Measurements from ENCODE around the gene FCN1. TPM values are rescaled to one million over a fixed set of nuclear protein-coding genes. Genes with fewer than 3 reads are reported as not detected.

FCN1 gene
- total RNA-seq, 1 donor = not detected

DNA sequence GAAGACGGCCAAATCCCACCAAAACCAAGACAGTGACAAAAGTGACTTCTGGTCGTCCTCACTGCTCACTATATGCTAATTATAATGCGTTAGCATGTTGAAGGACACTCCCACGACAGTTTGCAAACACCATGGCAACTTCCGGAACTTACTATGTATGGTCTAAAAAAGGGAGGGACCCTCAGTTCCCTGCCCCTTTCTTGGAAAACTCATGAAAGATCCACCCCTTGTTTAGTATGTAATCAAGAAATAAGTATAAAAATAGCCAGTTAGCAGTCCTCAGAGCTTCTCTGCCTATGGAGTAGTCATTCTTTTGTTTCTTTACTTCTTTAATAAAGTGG lies 27.6 kb downstream of the FCN1 start:
- Histone ChIP-seq H2AFZ (ENCODE audit: low read length) (no peak overlapping the region), H3K4me2 (ENCODE audit: insufficient read depth, low read length) (no peak overlapping the region), H3K27ac (ENCODE audit: low read depth, low read length) (no peak overlapping the region), H3K4me1 (ENCODE audit: insufficient read depth, low read length) (no peaks in the 10 kb centered on the region), H3K4me3 (ENCODE audit: insufficient read depth, low read length) (no peak overlapping the region), H3K9me3 (ENCODE audit: low read depth, low read length) (no peaks in the 10 kb centered on the region), H3K27me3 (ENCODE audit: insufficient read depth, low read length) (peaks cover 4% of the 10 kb centered on the region), H3K79me2 (ENCODE audit: insufficient read depth, low read length) (no peaks in the 10 kb centered on the region), H4K20me1 (ENCODE audit: insufficient read depth, low read length) (no peaks in the 10 kb centered on the region), H3K36me3 (ENCODE audit: insufficient read depth, low read length) (no peaks in the 10 kb centered on the region)
- TF ChIP-seq, protein P1, sequence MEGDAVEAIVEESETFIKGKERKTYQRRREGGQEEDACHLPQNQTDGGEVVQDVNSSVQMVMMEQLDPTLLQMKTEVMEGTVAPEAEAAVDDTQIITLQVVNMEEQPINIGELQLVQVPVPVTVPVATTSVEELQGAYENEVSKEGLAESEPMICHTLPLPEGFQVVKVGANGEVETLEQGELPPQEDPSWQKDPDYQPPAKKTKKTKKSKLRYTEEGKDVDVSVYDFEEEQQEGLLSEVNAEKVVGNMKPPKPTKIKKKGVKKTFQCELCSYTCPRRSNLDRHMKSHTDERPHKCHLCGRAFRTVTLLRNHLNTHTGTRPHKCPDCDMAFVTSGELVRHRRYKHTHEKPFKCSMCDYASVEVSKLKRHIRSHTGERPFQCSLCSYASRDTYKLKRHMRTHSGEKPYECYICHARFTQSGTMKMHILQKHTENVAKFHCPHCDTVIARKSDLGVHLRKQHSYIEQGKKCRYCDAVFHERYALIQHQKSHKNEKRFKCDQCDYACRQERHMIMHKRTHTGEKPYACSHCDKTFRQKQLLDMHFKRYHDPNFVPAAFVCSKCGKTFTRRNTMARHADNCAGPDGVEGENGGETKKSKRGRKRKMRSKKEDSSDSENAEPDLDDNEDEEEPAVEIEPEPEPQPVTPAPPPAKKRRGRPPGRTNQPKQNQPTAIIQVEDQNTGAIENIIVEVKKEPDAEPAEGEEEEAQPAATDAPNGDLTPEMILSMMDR (IDR thresholded peaks at IDR 0.05; ENCODE audit: extremely low read depth, low read depth, low read length) = no peak
- no peak for DNase-seq (ENCODE audit: insufficient read length, low spot score, missing footprints)

DNA sequence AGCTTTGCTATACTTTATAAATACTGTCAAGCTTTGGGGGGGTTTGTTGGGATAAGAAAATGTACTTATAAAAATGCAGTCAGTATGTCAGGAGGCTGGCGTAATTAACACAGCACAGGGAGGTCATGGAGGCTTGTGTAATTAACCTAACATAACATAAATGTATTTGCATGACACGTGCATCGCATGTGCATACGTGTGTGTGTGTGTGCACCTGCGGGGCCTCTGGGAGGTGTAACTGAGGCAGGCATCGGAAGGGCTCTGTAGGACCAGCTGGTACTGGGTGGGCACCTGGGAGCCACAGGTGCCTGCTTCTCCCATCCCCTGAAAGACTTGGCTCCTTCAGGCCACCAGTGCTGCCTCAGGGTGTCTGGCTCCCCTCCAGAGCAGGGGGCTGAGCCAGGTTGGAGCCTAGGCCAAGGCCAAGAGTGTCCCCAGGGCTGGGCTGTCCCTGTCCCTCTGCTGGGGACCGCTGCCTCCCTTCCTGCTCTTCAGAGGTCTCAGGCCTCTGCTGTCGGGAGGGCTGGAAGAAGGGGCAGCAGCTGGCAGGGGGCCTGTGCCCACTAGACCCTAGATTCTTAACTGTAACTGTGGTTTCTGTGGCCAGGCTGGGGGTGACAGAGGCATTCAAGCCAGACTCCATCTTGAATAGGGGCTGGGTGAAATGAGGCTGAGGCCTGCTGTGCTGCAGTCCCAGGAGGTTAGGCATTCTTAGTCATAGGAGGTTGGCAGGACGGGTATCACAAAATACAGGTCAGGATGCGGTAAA lies 28.1 kb downstream of the FCN1 start:
- TF ChIP-seq, protein P1 (IDR thresholded peaks at IDR 0.05; ENCODE audit: extremely low read depth, low read depth, low read length) = no peak
- DNase-seq (ENCODE audit: insufficient read length, low spot score, missing footprints) = peak; percentile 67
- H3K4me3 ChIP-seq (ENCODE audit: insufficient read depth, low read length) = no peak overlapping the region
- H3K9me3 ChIP-seq (ENCODE audit: low read depth, low read length) = no peaks in the 10 kb centered on the region
- H3K27ac ChIP-seq (ENCODE audit: low read depth, low read length) = no peak overlapping the region
- no peaks in the 10 kb centered on the region for H3K36me3 ChIP-seq (ENCODE audit: insufficient read depth, low read length)
- H3K27me3 ChIP-seq (ENCODE audit: insufficient read depth, low read length) = peaks cover 4% of the 10 kb centered on the region
- no peaks in the 10 kb centered on the region for H4K20me1 ChIP-seq (ENCODE audit: insufficient read depth, low read length)
- H3K4me2 ChIP-seq (ENCODE audit: insufficient read depth, low read length) = no peak overlapping the region
- no peak overlapping the region for H2AFZ ChIP-seq (ENCODE audit: low read length)
- H3K4me1 ChIP-seq (ENCODE audit: insufficient read depth, low read length) = no peaks in the 10 kb centered on the region
- H3K79me2 ChIP-seq (ENCODE audit: insufficient read depth, low read length) = no peaks in the 10 kb centered on the region

- no peaks in the 10 kb centered on the region for H3K36me3 ChIP-seq (ENCODE audit: insufficient read depth, low read length)
- peaks cover 4% of the 10 kb centered on the region for H3K27me3 ChIP-seq (ENCODE audit: insufficient read depth, low read length)
- H2AFZ ChIP-seq (ENCODE audit: low read length) = no peak overlapping the region
- TF ChIP-seq, protein P1 (IDR thresholded peaks at IDR 0.05; ENCODE audit: extremely low read depth, low read depth, low read length) = no peak
- no peak for DNase-seq (ENCODE audit: insufficient read length, low spot score, missing footprints)
- no peak overlapping the region for H3K4me3 ChIP-seq (ENCODE audit: insufficient read depth, low read length)
- no peak overlapping the region for H3K4me2 ChIP-seq (ENCODE audit: insufficient read depth, low read length)
- H3K79me2 ChIP-seq (ENCODE audit: insufficient read depth, low read length) = no peaks in the 10 kb centered on the region
- no peaks in the 10 kb centered on the region for H4K20me1 ChIP-seq (ENCODE audit: insufficient read depth, low read length)
- H3K4me1 ChIP-seq (ENCODE audit: insufficient read depth, low read length) = no peaks in the 10 kb centered on the region
- no peaks in the 10 kb centered on the region for H3K9me3 ChIP-seq (ENCODE audit: low read depth, low read length)
- no peak overlapping the region for H3K27ac ChIP-seq (ENCODE audit: low read depth, low read length)
Measured at GRCh38 chr9:134888603-134889190, 29.0 kb downstream of the FCN1 start.

All from osteoblast (primary cell).